Activated CD4-positive, CD25-positive, alpha-beta regulatory T cell treated with anti-CD3 and anti-CD28 coated beads, Interleukin-2, amount 50 U/mL, for 24 hours (primary cell): ENCODE results near the gene CTXN1.
"Not testable (repeated sequence)": the region's sequence is repeated elsewhere in the genome, so short reads cannot be mapped to it uniquely, and the experiment has no call there.

ENCODE experiments used
- ATAC-seq, 2 donors: fragments of 150-1000 bp; cut with Tn5 transposase; one replicate each; pipeline ENCODE4 v1.10.0; 2021; ENCODE audit warnings: mild to moderate bottlenecking in 1 of 2, moderate library complexity in 1 of 2

The CTXN1 gene

DNA sequence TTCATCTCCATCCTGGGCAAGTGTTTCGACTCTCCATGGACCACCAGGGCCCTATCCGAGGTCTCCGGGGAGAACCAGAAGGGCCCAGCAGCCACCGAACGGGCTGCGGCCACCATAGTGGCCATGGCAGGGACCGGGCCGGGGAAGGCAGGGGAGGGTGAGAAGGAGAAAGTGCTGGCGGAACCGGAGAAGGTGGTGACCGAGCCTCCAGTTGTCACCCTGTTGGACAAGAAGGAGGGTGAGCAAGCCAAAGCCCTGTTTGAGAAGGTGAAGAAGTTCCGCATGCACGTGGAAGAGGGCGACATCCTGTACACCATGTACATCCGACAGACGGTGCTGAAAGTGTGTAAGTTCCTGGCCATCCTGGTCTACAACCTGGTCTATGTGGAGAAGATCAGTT lies 27.0 kb downstream of the CTXN1 start:
- ATAC-seq = no peak

DNA sequence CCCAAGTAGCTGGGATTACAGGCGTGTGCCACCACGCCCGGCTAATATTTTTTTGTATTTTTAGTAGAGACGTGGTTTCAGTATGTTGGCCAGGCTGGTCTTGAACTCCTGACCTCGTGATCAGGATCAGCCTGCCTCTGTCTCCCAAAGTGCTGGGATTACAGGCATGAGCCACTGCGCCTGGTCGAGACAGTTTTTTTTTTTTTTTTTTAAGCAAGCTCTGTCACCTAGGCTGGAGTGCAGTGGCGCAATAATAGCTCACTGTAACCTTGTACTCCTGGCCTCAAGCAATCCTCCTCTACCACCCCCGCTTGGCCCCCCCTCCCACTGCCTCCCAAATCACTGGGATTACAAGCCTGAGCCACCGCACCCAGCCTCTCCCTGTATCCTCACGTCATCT lies 28.6 kb downstream of the CTXN1 start:
- no peak for ATAC-seq

DNA sequence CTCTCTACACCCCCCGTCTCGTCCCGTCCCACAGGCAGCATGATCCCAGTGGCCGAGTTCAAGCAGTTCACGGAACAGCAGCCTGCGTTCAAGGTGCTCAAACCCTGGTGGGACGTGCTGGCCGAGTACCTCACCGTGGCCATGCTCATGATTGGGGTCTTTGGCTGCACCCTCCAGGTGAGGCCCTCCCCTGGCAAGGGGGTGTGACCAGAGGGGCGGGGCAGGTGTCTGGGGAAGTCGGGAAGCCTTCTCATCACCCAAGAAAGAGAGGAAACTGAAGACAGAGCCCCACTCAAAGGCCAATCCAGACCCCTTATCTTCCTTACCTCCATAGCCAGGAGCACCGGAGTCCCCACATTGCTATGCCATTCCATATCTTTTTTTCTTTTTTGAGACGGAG lies 30.4 kb downstream of the CTXN1 start:
- ATAC-seq = no peak

DNA sequence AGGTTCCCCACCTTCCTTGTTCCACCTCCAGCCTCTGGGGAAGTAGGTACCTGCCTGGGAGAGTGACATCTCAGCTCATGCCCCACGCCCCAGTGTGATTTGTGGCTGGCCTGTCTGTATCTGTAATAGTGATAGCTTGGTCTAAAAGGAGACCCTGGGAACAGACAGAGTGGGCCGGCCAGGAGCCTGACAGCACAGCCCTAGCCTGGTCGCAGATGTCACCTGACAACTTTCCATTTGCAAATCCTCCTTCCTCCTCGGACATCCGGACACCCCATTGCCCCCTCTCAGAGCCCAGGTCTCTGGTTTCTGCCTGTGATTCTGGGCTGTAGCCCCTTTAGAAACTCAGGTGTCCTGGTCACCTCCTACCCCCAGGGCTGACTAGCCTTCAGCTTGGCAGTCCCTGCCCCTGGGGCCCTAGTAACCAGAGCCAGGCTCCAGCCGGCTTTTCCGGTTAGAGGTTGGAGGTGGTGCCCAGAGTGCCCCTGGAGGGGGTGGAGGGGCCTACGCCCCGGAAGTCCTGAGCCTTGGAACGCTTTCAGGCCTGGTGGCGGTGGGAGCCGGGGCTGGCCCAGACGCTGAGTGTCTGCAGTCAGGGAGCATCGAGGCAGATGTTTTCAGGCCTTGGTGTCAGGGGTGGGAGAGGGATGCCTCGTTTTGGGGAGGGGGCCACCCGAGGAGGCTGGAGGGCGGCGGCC lies 31.2 kb downstream of the CTXN1 start:
- ATAC-seq = no peak

DNA sequence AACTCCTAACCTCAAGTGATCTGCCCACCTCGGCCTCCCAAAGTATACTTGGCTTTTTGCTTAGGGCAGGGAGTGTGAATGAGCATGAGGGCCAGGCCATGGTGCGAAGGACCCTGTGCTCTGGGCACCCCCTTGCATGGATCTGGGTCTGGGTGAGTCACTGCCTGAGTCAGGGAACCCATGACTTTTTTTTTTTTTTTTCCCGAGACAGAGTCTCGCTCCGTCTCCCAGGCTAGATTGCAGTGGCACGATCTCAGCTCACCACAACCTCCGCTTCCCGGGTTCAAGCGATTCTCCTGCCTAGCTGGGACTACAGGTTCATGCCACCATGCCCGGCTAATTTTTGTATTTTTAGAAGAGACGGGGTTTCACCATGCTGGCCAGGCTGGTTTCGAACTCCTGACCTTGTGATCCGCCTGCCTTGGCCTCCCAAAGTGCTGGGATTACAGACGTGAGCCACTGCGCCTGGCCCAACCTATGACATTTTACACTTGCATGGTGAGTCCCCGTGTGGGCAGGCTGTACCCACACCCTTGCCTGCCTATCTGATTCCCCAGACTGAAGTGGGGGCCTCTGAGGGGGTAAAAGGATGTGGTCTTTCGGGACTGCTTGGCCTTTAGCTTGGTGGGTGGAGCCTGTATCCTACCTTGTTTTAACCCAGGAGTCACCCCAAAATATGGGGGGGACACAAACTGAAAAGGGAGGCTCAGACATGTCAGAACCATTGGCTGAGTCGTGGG lies 32.4 kb downstream of the CTXN1 start:
- ATAC-seq = not testable (repeated sequence)

DNA sequence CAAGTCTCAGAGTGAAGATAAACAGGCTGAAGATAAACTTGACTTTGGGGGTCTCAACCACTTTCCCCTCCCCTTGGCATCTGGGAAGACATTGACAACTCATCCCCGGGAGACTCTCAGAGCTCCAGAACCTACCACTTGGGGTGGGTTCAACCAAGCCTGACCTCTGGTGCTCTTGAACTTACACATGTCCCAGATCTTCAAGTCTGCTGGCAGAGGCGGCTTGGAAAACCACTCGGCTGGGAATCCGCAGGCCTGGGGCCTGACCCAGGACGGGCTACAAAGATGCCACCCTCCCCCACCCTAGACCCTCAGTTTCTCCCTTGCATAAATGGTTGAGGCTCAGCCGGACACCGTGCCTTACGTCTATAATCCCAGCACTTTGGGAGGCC lies 37.1 kb downstream of the CTXN1 start:
- ATAC-seq = no peak

DNA sequence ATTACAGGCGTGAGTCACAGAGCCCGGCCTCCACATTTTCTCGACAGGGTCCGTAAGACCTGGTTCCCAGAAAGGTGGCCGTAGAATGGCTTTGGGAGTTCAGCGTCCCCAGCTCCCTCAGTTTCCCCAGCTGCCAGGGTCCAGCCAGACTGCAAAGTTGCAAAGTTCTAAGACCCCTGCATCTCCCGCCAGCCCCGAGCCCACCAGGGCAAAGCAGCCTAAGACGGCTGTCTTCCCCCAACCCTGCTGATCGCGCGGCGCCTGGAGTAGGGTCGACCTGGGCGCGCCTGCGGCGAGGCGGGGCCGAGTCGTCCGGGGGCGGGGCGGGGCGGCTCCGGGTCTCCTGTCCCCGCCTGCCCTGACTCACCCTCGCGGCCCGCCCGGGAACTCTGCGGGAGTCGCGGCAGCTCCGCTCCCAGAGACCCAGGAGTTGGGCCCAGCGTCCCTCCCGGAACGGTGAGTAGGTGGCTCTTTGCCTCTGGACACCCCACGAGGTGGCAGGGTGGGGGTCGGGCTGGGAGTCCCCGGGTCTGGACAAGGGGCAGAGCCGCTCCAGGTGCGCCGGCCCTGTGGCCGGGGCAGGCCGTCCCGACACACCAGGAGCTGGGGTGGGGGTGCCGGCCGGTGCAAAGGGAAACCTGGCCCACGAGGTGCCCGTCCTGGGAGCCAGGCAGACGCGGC lies 37.6 kb downstream of the CTXN1 start, which contains the start of gene LRRC8E:
TSS of gene LRRC8E (plus strand) at position 366 of the 681 bp plus-strand sequence. CDS start 7,094 bp downstream, outside the sequence.
- ATAC-seq = peak; percentile 76 to 78

DNA sequence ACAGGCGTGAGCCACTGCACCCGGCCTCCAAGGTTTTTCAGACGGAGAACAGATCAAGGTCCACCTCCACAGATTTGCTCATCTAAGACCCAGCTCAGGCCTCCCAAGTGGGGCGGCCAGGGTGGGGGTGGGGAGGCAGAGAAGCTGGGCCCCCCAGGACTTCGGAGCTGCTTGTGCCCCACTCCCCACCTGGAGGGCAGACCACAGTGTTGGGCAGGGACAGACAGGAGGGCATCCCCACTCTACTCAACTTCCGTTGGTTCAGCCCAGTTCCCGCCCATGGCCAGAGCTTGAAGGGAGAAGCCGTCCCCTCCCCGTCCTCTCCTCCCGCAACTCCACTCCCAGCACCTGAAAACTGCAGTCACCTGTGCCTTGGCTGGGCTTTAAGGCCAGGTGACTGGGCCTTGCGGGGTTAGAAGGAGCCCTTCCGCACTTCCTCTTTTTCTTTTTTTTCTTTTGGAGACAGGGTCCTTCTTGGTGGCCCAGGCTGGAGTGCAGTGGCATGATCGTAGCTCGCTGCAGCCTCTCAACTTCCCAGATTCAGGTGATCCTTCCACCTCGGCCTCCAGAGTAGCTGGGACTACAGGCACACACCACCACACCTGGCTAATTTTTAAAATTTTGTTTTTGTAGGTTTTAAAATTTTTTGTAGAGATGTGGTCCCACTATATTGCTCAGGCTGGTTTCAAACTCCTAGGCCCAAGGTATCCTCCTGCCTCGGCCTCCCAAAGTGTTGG lies 38.4 kb downstream of the CTXN1 start:
- no peak for ATAC-seq

DNA sequence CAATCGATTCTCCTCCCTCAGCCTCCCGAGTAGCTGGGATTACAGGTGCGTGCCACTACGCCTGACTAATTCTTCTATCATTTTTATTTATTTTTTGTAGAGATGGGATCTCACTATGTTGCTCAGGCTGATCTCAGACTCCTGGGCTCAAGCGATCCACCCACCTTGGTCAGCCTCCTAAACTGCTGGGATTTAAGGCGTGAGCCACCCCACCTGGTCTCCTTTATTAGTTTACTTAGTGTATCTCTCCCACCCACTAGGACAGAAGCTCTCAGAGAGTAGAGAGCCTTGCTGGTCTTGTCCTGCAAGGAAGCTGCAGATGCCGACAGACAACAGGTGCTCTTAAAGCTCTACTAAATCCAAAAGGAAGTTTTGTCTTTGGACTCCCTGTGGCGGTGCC lies 40.1 kb downstream of the CTXN1 start:
- no peak for ATAC-seq

DNA sequence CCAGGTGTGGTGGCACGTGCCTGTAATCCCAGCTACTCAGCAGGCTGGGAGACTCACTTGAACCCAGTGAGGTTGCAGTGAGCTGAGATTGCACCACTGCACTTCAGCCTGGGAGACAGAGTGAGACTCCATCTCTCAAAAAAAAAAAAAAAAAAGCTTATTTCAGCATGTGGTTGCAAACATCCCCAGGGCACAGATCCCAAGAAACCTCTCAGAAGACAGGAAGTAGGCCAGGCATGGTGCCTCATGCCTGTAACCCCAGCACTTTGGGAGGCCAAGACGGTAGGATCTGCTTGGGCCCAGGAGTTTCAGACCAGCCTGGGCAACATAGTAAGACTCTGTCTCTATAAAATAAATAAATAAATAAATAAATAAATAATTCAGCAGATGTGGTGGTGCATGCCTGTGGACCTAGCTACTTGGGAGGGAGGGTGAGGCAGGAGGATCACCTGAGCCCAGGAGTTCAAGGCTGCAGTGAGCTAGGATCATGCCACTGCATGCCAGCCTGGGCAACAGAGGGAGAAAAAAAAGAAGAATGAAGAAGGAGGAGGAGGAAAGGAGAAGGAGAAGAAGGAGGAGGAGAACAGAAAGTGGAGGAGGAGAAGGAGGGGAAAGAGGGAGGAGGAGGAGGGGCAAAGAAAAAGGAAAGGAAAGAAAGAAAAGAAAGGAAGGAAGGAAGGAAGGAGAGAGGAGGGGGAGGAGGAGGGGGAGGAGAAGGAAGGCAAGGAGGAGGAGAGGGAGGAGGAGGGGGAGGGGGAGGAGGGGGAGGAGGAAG lies 42.0 kb downstream of the CTXN1 start:
- no peak for ATAC-seq

DNA sequence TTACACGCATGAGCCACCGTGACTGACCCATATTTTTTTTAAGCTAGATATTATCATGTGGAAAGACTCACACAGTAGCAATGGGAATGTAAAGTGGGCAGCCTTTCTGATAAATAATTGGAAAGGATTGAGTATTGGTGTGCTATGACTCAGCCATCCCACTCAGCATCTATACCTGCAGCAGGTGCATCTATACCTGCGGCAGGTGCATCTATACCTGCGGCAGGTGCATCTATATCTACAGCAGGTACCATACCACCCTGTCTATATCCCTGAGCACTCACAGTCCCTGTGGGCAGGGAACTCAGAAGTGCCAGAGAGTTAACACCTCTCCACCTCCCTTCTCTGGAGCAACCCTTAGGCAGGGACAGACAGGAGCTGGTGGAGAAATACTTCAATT lies 42.8 kb downstream of the CTXN1 start:
- ATAC-seq = no peak

DNA sequence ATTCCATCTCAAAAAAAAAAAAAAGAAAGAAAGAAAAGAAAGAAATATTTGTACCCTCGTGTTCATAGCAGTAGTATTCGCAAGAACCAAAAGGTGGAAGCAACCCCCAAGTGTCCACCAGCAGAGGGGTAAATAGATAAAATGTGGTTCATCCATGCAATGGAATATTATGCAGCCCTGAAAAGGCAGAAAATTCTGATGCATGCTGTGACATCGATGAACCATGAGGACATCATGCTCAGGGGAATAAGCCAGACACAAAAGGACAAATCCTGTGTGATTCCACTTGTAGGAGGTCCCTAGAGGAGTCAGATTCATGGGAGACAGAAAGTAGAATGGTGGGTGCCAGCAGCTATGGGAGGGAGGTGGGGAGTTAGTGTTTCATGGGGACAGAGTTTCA lies 44.0 kb downstream of the CTXN1 start:
- no peak for ATAC-seq

DNA sequence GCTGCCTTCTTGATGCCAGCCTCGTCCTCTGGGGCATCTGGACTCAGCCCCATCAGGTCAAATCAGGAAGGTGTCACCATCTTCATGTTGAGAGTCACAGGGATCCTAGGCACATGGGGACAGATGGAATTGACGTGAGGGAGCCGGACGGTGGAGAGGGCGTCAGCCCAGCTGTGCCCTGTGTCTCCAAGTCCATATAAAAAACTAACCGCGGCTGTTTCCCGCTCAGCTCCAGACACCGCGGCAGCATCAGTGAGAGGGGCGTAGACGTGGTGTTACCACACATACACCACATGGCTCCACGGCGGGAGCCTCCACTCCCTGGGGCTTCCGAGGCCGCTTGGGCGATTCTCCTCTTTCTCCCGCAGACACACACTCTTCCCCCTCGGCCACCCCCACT lies 46.1 kb downstream of the CTXN1 start:
- no peak for ATAC-seq

DNA sequence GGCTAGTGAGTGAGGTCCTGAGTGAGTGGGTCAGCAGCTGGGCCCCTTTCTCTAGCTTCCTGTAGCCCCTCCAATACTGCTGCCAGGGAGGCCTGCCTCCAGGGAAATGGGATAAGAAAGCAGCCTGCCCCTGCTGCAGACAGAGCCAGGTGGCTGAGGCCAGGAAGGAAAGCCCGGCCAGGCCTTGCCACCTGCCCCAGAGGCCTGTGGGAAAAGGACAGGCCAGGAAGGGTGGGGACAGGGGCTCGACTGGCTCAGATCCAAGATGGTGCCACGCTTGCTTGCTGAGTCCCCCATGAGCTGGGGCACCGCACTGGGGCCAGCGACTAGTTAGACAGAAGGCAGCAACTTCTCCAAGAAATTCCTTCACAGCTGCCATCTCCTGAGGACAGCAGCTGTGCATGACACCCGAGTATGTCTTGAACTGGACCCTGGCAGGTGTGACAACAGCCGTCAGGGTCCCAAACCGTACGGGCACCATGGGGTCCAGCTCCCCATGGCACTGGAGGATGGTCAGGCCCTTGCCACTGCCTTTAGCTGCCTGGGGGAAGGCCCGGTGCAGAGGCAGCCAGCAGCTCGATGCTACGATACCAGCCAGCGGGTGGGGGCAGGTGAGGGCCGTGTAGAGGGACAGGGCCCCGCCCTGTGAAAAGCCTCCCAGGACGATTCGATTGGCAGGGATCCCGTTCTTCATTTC lies 46.7 kb downstream of the CTXN1 start:
- ATAC-seq = no peak

DNA sequence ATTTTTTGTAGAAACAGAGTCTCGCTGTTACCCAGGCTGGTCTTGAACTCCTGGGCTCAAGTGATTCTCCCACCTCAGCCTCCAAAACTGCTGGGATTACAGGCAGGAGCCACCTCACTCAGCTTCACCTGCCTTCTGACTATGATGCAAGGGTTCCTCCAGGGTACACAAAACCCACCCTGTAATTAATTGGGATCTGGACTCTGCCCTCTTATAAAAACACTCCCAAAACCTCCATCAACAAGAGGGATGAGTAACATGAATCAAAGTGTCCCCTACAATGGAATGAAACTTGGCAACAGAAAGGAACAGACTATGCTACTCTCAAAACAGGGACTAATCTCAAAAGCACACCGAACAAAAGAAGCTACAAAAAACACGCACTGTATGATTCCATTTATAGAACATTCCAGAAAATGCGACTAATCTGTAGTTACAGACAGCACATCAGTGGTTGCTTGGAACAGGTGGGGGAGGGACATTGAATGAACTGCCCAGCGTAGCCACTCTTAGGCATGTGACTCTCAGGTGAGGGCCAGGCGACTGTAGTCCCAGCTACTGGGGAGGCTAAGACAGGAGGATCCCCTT lies 48.6 kb downstream of the CTXN1 start:
- no peak for ATAC-seq

DNA sequence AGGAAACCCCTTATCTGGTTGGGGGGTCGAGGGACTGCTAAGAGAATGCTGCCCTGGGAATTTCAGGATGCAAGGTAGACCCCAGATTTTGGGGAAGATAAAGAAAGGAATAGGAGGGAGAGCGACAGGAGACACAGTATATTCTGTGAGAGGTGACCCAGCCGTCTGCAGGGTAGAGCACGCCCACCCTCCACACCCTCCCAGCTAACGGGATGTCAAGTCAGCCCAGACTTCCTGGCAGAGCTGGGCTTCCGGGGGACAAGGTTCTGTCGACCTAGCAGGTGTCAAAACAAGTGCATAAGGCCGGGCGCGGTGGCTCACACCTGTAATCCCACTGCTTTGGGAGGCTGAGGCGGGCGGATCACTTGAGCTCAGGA lies 51.0 kb downstream of the CTXN1 start:
- ATAC-seq = no peak
